NCI-H1930 (cell line): ENCODE results near the gene EVI5L.

Experiments
- DNase-seq, 2 experiments: peaks; one replicate each; lab custom pipeline; 2025; lab: John Stamatoyannopoulos, UW

The EVI5L gene

DNA sequence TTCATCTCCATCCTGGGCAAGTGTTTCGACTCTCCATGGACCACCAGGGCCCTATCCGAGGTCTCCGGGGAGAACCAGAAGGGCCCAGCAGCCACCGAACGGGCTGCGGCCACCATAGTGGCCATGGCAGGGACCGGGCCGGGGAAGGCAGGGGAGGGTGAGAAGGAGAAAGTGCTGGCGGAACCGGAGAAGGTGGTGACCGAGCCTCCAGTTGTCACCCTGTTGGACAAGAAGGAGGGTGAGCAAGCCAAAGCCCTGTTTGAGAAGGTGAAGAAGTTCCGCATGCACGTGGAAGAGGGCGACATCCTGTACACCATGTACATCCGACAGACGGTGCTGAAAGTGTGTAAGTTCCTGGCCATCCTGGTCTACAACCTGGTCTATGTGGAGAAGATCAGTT, 68.9 kb downstream of the EVI5L start:
- DNase-seq: no peak

DNA sequence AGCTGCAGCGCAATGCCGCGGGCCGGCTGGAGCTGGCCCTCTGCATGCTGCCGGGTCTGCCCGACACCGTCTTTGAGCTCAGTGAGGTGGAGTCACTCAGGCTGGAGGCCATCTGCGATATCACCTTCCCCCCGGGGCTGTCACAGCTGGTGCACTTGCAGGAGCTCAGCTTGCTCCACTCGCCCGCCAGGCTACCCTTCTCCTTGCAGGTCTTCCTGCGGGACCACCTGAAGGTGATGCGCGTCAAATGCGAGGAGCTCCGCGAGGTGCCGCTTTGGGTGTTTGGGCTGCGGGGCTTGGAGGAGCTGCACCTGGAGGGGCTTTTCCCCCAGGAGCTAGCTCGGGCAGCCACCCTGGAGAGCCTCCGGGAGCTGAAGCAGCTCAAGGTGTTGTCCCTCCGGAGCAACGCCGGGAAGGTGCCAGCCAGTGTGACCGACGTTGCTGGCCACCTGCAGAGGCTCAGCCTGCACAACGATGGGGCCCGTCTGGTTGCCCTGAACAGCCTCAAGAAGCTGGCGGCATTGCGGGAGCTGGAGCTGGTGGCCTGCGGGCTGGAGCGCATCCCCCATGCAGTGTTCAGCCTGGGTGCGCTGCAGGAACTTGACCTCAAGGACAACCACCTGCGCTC, 69.8 kb downstream of the EVI5L start:
- no peak for DNase-seq

DNA sequence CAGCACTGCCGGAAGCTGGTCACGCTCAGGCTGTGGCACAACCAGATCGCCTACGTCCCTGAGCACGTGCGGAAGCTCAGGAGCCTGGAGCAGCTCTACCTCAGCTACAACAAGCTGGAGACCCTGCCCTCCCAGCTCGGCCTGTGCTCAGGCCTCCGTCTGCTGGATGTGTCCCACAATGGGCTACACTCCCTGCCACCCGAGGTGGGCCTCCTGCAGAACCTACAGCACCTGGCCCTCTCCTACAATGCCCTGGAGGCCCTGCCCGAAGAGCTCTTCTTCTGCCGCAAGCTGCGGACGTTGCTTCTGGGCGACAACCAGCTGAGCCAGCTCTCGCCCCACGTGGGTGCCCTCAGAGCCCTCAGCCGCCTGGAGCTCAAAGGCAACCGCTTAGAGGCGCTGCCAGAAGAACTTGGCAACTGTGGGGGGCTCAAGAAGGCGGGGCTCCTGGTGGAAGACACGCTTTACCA, 70.4 kb downstream of the EVI5L start:
- no peak for DNase-seq

DNA sequence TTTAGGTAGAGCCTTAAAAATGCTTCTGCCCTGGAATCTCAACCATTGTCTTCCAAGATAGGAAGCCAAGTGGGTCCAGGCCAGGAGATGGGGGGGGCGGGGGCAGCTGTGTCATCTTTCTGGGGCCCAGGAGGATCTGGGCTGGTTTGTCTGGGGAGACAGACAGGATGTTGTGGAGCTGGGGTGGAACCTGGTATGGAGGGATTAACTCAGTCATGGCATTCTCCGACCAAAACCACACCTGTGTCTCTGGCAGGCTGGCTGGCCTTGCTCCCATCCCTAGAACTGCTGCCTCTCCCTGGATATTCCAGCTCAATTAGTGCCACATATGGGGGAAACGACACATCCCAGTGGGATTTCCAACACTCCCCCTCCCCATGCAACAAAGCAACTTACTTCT, 70.9 kb downstream of the EVI5L start:
- DNase-seq: no peak

DNA sequence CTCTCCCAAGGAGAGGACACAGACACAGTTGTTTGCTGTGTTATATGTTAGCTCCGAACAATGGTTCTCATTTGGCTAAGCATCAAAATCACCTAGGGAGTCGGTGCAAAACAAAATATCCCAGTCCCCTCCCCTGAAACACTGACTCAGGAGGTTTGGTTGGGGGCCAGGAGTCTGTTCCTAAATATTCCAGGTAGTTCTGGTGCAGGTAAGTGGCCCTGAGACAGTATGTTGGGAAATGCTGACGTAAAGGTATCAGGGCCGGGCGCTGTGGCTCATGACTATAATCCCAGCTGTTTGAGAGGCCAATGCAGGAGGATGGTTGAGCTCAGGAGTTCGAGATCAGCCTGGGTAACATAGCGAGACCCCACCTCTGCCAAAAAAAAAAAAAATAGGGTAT, 71.3 kb downstream of the EVI5L start:
- DNase-seq: no peak

DNA sequence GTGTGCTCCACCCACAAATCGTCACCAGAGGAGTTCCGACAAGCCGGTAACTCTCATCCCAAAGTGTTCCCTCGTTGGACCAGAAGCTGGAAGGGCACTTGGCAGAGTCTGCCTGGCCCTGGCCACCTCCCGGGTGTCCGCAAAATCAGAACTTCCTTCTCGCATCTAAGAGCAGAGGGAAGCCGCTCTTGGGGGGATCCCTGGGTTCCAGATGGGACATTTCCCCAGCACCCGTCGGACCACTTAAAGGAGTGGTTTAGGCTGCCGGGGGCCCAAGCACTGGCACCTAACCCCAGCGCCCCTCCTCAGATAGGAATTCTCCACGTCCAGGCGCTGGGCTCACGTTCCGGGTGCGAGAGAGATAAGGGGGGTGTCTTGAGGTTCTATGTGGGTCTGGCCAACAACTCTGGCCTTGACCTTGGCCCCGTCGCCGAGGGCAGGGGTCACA, 72.8 kb downstream of the EVI5L start:
- no peak for DNase-seq

DNA sequence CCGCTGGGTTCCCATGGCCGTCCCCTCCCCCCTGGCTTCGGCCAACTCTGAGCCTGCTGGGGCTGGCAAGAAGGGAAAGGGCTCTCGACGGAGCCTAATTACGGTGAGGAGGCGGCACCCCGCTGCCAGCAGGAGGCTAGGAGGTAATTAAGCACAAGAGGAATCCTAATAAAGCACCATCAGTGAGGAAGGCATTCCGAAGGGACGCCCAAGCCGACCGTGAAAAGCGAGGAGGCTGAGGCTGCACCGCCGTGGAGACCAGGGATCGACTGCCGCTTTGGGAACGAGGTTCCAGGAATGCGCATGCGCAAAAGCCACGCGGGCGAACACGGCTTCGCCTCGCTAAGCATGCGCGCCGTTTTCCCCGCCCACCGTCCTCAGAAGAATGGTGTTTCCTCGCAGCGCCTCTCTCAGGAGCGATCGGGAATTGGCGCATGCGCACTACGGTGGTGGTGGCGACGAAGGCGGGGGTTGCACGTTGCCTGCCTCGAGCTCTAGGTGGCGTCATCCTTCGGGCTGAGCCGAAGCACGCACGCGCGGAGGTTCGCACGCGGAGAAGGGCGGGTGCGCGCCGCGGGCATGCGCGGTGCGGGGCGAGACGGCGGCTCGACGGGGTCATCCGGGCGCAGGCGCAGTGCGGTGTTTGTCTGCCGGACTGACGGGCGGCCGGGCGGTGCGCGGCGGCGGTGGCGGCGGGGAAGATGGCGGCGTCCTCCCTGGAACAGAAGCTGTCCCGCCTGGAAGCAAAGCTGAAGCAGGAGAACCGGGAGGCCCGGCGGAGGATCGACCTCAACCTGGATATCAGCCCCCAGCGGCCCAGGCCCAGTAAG, 73.4 kb downstream of the EVI5L start, which contains the start of gene MAP2K7:
Gene MAP2K7 (plus strand): TSS at position 634 of the 830 bp plus-strand sequence. CDS start 68 bp downstream, at position 702.
- peak; percentile 94 to 98 for DNase-seq

DNA sequence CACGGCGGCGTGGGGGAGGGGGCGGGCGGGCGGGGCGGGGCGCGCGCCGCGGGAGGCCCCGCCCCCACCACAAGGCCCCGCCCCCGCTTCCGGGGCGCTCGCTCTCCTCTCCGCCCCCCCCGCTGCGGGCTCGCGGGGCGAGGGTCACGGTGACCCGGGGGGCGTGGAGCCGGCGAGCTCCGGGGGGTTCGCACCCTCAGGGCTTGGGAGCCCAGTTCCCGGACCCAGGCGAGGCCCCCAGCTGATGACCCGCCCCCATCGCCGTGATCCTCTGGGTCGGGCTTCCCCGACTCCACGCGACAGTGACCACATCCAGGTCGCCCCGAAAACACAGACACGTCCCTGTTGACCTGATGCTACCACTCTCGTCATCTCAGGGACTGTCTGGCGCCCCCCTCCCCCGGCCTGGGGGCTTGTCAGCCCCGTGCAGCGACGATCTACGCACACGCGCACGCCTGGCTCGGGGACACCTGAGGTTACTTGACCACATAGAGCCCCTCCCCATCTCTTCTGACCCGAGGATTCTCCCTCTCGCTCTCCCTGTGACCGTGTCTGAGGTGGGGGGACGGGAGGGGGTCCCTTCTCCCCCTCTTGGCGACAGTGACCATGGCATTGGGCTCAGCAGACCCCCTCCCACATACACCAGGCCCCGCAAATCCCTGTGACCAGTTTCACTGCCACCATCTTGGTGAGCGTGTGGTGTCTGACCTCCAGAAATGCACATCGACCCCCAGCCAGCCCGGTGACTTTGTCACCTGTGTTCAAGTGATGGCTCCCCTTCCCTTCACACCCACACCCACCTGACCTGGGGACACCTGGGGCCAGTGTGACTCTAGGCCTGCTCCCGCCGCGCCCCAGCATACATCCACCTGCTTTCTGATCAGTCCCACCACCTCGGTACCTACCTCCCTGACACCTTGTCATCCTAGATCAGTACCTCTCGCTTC, 74.3 kb downstream of the EVI5L start:
- DNase-seq: no peak

DNA sequence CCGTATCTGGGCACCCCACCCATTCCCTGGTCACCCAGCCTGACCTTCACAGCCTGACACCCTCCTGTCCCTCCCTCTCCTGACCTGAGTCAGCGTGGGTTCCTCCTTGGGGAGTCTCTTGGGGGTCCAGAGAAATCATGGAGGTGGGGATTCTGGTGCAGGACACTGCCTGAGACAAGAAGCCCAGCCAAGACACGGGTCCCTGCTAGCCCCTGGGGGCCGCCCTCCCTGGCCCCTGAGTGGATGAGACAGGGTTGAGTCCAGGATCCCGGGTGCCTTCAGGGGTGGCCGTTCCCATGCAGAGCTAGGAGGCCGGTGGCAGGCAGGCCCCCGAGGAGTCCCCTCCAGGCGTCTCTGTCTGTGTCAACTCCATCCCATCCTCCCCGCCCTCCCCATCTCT, 75.2 kb downstream of the EVI5L start:
- no peak for DNase-seq

DNA sequence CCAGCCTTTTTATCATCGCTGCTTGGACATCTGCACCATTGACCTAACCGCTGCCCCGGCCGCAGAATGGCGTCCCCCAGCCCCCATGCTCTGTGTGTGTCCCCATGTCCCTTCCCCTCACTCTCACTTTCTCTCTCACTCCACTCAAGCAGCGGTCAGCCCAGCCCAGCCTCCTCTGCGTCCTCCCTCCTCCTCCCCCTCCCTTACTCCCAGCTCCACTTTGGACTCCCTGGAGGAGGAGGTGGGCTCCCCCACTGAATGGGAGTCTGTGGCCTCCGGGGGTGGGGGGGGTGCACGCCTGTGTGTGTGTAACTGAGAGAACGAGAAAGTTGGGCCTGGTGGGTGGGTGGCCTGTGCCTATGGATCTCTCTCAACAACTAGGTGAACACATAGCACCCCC, 75.8 kb downstream of the EVI5L start:
- no peak for DNase-seq

DNA sequence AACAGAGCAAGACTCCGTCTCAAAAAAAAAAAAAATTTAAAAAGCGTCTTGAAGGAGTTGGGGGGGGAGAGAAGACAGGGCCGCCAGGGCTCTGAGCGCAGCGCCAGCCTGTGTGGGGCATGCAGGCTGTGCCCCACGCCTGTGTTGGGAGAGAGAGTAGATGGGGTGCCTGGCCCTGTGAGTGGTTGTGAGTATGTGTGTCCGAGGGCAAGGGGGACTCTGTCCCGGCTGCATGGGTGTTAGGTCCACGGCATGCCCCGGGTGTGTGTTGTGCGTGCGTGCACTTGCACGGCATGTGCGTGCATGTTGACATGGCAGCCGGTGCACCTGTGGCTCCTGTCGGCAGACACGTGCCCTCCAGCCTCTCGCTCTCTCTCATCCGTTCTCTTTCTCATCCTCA, 77.1 kb downstream of the EVI5L start:
- no peak for DNase-seq

DNA sequence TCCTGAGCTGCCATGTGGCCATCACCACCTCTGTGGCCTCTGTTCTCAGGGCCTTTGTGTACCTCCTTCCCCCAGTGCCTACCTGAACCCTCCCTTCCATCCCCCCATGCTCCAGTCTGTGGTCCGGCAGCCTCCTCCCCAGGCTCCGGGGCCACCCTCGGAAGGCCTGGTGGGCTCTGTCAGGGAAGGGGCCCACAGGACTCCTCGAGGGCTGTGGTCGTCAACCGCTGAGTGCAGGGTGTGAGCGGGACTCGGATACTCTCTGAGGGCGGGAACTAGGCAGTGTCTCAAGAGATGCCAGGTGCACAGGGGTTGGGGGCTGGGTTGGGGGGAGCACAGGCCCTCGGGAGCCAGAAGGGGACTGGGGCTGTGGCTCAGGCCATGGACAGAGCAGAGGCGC, 77.5 kb downstream of the EVI5L start:
- DNase-seq: no peak

DNA sequence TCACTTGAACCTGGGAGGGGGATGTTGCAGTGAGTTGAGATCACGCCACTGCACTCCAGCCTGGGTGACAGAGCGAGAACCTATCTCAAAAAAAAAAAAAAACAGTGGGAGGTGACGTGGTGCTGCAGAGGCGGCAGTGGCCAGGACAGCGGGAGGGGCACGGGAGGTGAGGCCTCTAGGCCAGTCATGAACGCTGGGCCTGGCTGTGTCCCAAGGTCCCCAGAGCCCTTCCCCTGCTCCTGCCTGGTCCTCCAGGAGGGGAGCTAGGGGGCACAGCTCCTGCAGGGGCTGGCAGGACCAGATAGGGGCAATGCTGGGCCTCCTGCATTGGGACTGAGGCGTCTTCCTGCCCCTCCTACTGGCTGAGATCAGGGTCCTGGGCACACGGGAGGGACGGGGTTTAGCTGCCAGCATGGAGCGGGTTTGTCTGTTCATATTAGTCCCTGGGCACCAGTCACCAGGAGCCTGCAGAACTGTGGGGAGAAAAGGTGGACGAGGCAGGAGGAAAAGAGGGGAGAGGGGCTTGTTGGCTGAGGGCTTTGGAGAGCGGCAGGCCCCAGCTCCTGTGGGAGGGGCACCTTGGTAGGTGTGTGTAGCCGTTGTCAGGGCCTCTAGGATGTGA, 78.2 kb downstream of the EVI5L start:
- no peak for DNase-seq

DNA sequence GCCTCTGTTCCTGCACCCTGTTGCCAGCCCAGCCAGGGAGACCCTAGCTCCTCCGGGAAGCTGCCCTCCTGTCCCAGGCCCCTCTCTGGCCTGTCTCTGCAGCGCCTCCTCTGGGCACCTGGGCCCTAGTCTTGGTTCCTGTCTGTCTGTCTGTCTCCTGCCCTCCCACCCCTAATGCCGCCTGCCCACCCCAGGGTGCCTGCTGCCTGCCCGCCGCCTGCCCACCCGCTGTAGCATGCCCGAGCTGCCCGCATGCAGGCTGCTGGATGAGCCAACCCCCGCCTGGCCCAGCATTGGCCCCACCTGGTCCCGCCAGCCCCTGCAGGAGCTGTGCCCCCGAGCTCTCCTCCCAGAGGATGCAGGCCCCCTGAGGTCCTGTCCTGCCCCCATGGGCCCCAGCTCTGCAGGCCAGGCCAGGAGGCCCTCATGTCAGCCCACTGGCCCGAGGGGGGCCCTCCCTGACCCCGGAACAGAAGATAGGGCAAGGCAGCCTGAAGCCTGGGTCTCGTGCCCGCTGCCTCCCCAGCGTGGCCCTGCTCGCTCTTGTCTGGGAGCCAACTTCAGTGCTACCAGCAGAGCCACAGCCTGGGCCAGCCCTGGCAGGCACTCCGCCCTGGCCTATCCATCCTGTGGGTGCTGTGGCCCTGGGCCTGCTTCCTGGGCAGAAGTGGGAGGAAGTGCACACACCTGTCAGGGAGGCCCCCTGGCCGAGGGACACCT, 78.9 kb downstream of the EVI5L start:
- no peak for DNase-seq

DNA sequence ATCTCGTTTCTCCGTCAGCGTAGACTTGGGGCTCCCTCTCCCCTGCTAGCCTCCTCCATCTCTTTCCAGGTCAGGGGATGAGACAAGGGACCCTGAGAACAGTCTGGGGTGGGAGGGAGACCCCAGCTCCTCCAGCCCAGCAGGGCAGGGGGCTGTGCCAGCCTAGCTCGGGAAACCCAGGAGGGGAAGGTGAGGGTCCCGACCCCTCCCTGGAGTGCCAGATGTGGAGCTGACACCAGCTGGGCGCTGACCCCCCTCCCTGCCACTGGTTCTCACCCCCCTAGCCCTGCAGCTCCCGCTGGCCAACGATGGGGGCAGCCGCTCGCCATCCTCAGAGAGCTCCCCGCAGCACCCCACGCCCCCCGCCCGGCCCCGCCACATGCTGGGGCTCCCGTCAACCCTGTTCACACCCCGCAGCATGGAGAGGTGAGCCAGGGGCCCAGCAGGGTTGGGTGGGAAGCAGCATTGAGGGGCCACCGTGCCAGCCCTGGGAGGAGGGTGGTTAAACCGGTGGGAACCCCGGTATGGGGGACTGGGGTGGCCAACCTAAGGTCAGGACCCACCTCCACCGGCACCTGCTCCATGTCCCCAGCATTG, 79.6 kb downstream of the EVI5L start:
- no peak for DNase-seq

DNA sequence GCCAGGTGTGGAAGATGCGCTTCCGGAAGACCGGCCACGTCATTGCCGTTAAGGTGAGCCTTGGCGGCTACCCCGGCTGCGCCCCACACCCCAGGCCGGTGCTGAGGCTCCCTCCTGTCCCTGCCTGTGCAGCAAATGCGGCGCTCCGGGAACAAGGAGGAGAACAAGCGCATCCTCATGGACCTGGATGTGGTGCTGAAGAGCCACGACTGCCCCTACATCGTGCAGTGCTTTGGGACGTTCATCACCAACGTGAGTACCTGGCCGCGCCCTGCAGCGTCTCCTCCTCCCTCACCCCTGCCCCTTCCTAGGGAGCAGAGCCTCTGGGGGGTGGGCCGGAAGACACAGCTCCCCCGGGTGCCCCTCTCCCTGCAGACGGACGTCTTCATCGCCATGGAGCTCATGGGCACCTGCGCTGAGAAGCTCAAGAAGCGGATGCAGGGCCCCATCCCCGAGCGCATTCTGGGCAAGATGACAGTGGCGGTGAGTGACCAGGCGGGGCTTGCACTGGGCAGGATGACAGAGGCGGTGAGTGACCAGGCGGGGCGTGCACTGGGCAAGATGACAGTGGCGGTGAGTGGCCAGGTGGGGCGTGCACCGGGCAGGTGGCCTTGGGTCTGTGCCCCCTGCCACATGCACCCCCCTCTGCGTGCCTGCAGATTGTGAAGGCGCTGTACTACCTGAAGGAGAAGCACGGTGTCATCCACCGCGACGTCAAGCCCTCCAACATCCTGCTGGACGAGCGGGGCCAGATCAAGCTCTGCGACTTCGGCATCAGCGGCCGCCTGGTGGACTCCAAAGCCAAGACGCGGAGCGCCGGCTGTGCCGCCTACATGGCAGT, 80.5 kb downstream of the EVI5L start:
- DNase-seq: no peak

DNA sequence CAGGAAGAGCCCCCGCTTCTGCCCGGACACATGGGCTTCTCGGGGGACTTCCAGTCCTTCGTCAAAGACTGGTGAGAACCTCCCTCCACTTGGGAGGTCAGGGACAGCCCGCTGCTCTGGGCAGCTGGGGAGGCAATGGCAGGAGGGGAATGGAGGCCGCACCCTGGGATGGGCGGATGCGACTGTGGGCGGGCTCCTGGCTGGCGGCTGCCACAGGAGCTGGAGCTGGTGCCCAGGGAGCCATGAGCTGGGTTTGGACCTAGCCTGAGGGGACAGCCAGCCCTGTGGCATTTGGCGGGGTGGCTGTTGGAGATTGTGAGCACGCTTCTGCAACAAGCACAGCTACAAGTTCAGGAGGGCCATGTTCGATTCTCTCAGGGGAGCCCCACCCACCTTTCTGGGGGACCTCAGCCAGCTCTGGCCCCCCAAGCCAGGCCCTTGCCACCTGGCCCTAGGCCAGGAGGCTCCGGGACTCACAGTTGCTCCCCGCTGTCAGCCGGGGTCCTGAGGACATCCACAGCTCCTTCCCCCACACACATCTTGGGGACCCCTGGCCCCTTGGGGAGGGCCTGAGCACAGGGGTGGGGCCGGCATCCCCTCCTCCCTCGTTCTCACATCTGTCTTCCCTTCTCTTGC, 81.6 kb downstream of the EVI5L start:
- DNase-seq: no peak

DNA sequence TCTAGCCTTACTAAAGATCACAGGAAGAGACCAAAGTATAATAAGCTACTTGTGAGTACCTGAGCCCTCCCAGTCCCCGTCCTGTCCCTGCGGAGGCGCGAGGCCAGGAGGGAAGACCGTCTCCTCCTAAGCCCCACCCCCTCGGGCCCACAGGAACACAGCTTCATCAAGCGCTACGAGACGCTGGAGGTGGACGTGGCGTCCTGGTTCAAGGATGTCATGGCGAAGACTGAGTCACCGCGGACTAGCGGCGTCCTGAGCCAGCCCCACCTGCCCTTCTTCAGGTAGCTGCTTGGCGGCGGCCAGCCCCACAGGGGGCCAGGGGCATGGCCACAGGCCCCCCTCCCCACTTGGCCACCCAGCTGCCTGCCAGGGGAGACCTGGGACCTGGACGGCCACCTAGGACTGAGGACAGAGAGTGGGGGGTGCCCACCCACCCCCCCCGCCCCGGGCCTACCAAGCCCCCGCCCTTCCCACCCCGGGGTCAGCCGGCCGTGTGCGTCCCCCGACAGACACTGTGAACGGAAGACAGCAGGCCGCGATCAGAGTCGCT, 82.2 kb downstream of the EVI5L start:
- no peak for DNase-seq
